ENCODE measurements around the gene SPTBN4.
A peak's percentile ranks its signal among the peaks of the same experiment; 100 is the strongest.
"Not testable (repeated sequence)": the region's sequence is repeated elsewhere in the genome, so short reads cannot be mapped to it uniquely, and the experiment has no call there.

Gene SPTBN4

GRCh38 chr19:40589591-40590429, 123.0 kb downstream of the SPTBN4 start:
- H3K4me2 ChIP-seq (ENCODE audit: low read depth, low read length), result no peak overlapping the region
- TF ChIP-seq EZH2phosphoT487 (IDR thresholded peaks at IDR 0.05; ENCODE audit: low read length) (no peak), EZH2 (optimal IDR thresholded peaks at IDR 0.05; ENCODE audit: low read depth, low read length) (no peak)
- no peak overlapping the region for H3K27ac ChIP-seq (ENCODE audit: low read length)
- no peaks in the 10 kb centered on the region for H3K9me2 ChIP-seq (replicated peaks; ENCODE audit: insufficient read depth, low read length)
- H3K9ac ChIP-seq (ENCODE audit: low read length), result no peak overlapping the region
- H3K9me3 ChIP-seq (replicated peaks; ENCODE audit: insufficient read depth, low read length), result no peaks in the 10 kb centered on the region
- no peaks in the 10 kb centered on the region; the same call in 1 of the 2 replicates for H3K4me1 ChIP-seq (ENCODE audit: low read length)
- no peaks in the 10 kb centered on the region for H3F3A ChIP-seq (ENCODE audit: insufficient read depth, low read length)
- no peaks in the 10 kb centered on the region for H3K79me2 ChIP-seq (ENCODE audit: low read length)
- no peak overlapping the region for H3K4me3 ChIP-seq (ENCODE audit: low read length)
- no peaks in the 10 kb centered on the region for H4K20me1 ChIP-seq (ENCODE audit: insufficient read depth, low read length)
- no peak overlapping the region for H2AFZ ChIP-seq (ENCODE audit: low read length)
- no peaks in the 10 kb centered on the region; the same call in 1 of the 2 replicates for H3K27me3 ChIP-seq (replicated peaks; ENCODE audit: insufficient read depth, low read length)
- no peaks in the 10 kb centered on the region for H3K36me3 ChIP-seq (replicated peaks; ENCODE audit: insufficient read depth, low read length)
- DNase-seq, result no peak

- Histone ChIP-seq H3K27ac (ENCODE audit: low read length) (no peak overlapping the region), H3K4me2 (ENCODE audit: low read depth, low read length) (no peak overlapping the region), H3K4me3 (ENCODE audit: low read length) (no peak overlapping the region), H4K20me1 (ENCODE audit: insufficient read depth, low read length) (no peaks in the 10 kb centered on the region), H2AFZ (ENCODE audit: low read length) (no peak overlapping the region), H3K9me2 (replicated peaks; ENCODE audit: insufficient read depth, low read length) (no peaks in the 10 kb centered on the region), H3K36me3 (replicated peaks; ENCODE audit: insufficient read depth, low read length) (no peaks in the 10 kb centered on the region), H3K9me3 (replicated peaks; ENCODE audit: insufficient read depth, low read length) (no peaks in the 10 kb centered on the region), H3F3A (ENCODE audit: insufficient read depth, low read length) (no peaks in the 10 kb centered on the region), H3K27me3 (replicated peaks; ENCODE audit: insufficient read depth, low read length) (no peaks in the 10 kb centered on the region; the same call in 1 of the 2 replicates), H3K9ac (ENCODE audit: low read length) (no peak overlapping the region), H3K79me2 (ENCODE audit: low read length) (no peaks in the 10 kb centered on the region), H3K4me1 (ENCODE audit: low read length) (no peaks in the 10 kb centered on the region; the same call in 1 of the 2 replicates)
- no peak for DNase-seq
- TF ChIP-seq EZH2 (optimal IDR thresholded peaks at IDR 0.05; ENCODE audit: low read depth, low read length) (no peak), EZH2phosphoT487 (IDR thresholded peaks at IDR 0.05; ENCODE audit: low read length) (no peak), CTCF (IDR thresholded peaks at IDR 0.05; ENCODE audit: low read length) (no peak)
Observed at GRCh38 chr19:40590464-40591265, 123.9 kb downstream of the SPTBN4 start.

- H3K9me3 ChIP-seq (replicated peaks; ENCODE audit: insufficient read depth, low read length); DNase-seq; H3K4me2 ChIP-seq (ENCODE audit: low read depth, low read length); H3K36me3 ChIP-seq (replicated peaks; ENCODE audit: insufficient read depth, low read length); H3K79me2 ChIP-seq (ENCODE audit: low read length); H3K27ac ChIP-seq (ENCODE audit: low read length); H3F3A ChIP-seq (ENCODE audit: insufficient read depth, low read length); H3K9ac ChIP-seq (ENCODE audit: low read length); H2AFZ ChIP-seq (ENCODE audit: low read length); H3K27me3 ChIP-seq (replicated peaks; ENCODE audit: insufficient read depth, low read length); H4K20me1 ChIP-seq (ENCODE audit: insufficient read depth, low read length); H3K4me1 ChIP-seq (ENCODE audit: low read length); H3K9me2 ChIP-seq (replicated peaks; ENCODE audit: insufficient read depth, low read length); H3K4me3 ChIP-seq (ENCODE audit: low read length): not testable (repeated sequence)
Observed at GRCh38 chr19:40591724-40592123, 124.9 kb downstream of the SPTBN4 start.

- H3K79me2 ChIP-seq (ENCODE audit: low read length), result no peaks in the 10 kb centered on the region
- H3K4me2 ChIP-seq (ENCODE audit: low read depth, low read length), result no peak overlapping the region
- H4K20me1 ChIP-seq (ENCODE audit: insufficient read depth, low read length), result no peaks in the 10 kb centered on the region
- no peak overlapping the region for H3K27ac ChIP-seq (ENCODE audit: low read length)
- H3K27me3 ChIP-seq (replicated peaks; ENCODE audit: insufficient read depth, low read length), result peaks cover 10% of the 10 kb centered on the region
- H3K9me2 ChIP-seq (replicated peaks; ENCODE audit: insufficient read depth, low read length), result no peaks in the 10 kb centered on the region
- H3K9me3 ChIP-seq (replicated peaks; ENCODE audit: insufficient read depth, low read length), result no peaks in the 10 kb centered on the region
- DNase-seq, result peak; percentile 73
- H3K36me3 ChIP-seq (replicated peaks; ENCODE audit: insufficient read depth, low read length), result no peaks in the 10 kb centered on the region
- no peak overlapping the region for H3K9ac ChIP-seq (ENCODE audit: low read length)
- H3K4me3 ChIP-seq (ENCODE audit: low read length), result no peak overlapping the region
- no peaks in the 10 kb centered on the region for H3K4me1 ChIP-seq (ENCODE audit: low read length)
- H2AFZ ChIP-seq (ENCODE audit: low read length), result no peak overlapping the region
- no peaks in the 10 kb centered on the region for H3F3A ChIP-seq (ENCODE audit: insufficient read depth, low read length)
- TF ChIP-seq EZH2phosphoT487 (IDR thresholded peaks at IDR 0.05; ENCODE audit: low read length) (no peak), CTCF (IDR thresholded peaks at IDR 0.05; ENCODE audit: low read length) (no peak), EZH2 (optimal IDR thresholded peaks at IDR 0.05; ENCODE audit: low read depth, low read length) (no peak)
Observed at GRCh38 chr19:40592170-40592569, 125.4 kb downstream of the SPTBN4 start.

Measured in MM.1S (cell line).